Activated CD4-positive, alpha-beta T cell treated with anti-CD3 and anti-CD28 coated beads for 36 hours (primary cell): ENCODE measurements around the gene OAS2. TPM values are rescaled to one million over a fixed set of nuclear protein-coding genes. Genes with fewer than 3 reads are reported as not detected.
A peak's percentile ranks its signal among the peaks of the same experiment; 100 is the strongest.
"Not testable (repeated sequence)": the region's sequence is repeated elsewhere in the genome, so short reads cannot be mapped to it uniquely, and the experiment has no call there.

Source experiments
- ATAC-seq: fragments of 200-7000 bp; cut with Tn5 transposase; one replicate; pipeline ENCODE4 v1.10.0; 2021; ENCODE audit warnings: mild to moderate bottlenecking, moderate library complexity
- CTCF ChIA-PET: fragments of 350-600 bp; sonication (Branson Sonifier 250); formaldehyde crosslinking; loops from one replicate; lab custom pipeline; 2021; ENCODE audit warnings: antibody characterized with exemption; lab: Charles Lee
- POLR2A ChIA-PET: fragments of 350-600 bp; sonication (Branson Sonifier 250); formaldehyde crosslinking; loops from one replicate; lab custom pipeline; 2021; ENCODE audit warnings: antibody characterized with exemption, inconsistent platforms; lab: Charles Lee
- DNase-seq: peaks from one replicate; pipeline ENCODE4 v3.0.0-alpha.2; 2020
- H3K27ac Mint-ChIP-seq: one replicate; pipeline ENCODE4 v1.8.0; 2021; ENCODE audit warnings: mixed read lengths
- H3K27me3 Mint-ChIP-seq: one replicate; pipeline ENCODE4 v1.8.0; 2021; ENCODE audit warnings: mixed read lengths
- H3K36me3 Mint-ChIP-seq: one replicate; pipeline ENCODE4 v1.8.0; 2021; ENCODE audit warnings: low read depth, mixed read lengths
- H3K4me1 Mint-ChIP-seq: one replicate; pipeline ENCODE4 v1.8.0; 2021; ENCODE audit warnings: mixed read lengths
- H3K4me3 Mint-ChIP-seq: one replicate; pipeline ENCODE4 v1.8.0; 2021; ENCODE audit warnings: mild to moderate bottlenecking, moderate library complexity, mixed read lengths
- H3K9me3 Mint-ChIP-seq: one replicate; pipeline ENCODE4 v1.8.0; 2021; ENCODE audit warnings: low read depth, mixed read lengths
- intact Hi-C, 2 experiments: fragments of 100-400 bp; cut with DNase I in 1 of 2; cut with micrococcal nuclease in 1 of 2; formaldehyde crosslinking; loops; one replicate each; pipeline versions ENCODE4 v1.14.2 to v1.15.1; 2022 to 2024; cut with DNase I, micrococcal nuclease
- total RNA-seq, 2 experiments: library from RNA; stranded (reverse); gene quantifications; one replicate each; pipeline ENCODE4 v1.2.3, GENCODE V29; 2021

The OAS2 gene
- total RNA-seq, 2 experiments from 2014 or later = 148 to 278 TPM

DNA sequence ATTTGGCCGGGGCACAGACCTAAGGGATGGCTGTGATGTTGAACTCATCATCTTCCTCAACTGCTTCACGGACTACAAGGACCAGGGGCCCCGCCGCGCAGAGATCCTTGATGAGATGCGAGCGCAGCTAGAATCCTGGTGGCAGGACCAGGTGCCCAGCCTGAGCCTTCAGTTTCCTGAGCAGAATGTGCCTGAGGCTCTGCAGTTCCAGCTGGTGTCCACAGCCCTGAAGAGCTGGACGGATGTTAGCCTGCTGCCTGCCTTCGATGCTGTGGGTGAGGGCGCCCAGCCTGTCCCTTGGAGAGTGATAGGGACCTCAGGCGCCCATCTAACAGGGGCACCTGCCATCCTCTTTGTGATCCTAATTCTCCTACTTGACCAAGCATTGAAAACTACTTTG lies 27.6 kb upstream of the OAS2 start:
- no peaks in the 10 kb centered on the region for H3K27me3 Mint-ChIP-seq
- intact Hi-C loops = no loop called here
- no peak overlapping the region for H3K27ac Mint-ChIP-seq
- no peak overlapping the region for H3K4me3 Mint-ChIP-seq
- peaks cover 7% of the 10 kb centered on the region for H3K9me3 Mint-ChIP-seq
- POLR2A ChIA-PET = interaction anchor here (0.5 kb wide), 1 partner anchor 518 kb away, joined by 4 read pairs; no protein-coding TSS in a partner anchor
- CTCF ChIA-PET = interaction anchor here (1.2 kb wide), 1 partner anchor 27 kb away, joined by 3 read pairs; the partner anchor contains the start of gene OAS2
- H3K36me3 Mint-ChIP-seq = peaks cover 52% of the 10 kb centered on the region
- ATAC-seq = no peak
- no peak for DNase-seq
- no peaks in the 10 kb centered on the region for H3K4me1 Mint-ChIP-seq

DNA sequence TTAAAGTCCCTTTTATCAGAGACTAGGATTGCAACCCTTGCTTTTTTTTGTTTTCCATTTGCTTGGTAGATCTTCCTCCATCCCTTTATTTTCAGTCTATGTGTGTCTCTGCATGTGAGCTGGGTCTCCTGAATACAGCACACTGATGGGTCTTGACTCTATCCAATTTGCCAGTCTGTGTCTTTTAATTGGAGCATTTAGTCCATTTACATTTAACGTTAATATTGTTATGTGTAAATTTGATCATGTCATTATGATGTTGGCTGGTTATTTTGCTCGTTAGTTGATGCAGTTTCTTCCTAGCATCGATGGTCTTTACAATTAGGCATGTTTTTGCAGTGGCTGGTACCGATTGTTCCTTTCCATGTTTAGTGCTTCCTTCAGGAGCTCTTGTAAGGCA lies 21.2 kb upstream of the OAS2 start:
- intact Hi-C loops, H3K27me3 Mint-ChIP-seq, H3K27ac Mint-ChIP-seq, CTCF ChIA-PET, DNase-seq, POLR2A ChIA-PET, H3K4me3 Mint-ChIP-seq, ATAC-seq: not testable (repeated sequence)
- Mint-ChIP-seq H3K9me3 (peaks cover 14% of the 10 kb centered on the region), H3K4me1 (peaks cover 11% of the 10 kb centered on the region), H3K36me3 (peaks cover 65% of the 10 kb centered on the region)

DNA sequence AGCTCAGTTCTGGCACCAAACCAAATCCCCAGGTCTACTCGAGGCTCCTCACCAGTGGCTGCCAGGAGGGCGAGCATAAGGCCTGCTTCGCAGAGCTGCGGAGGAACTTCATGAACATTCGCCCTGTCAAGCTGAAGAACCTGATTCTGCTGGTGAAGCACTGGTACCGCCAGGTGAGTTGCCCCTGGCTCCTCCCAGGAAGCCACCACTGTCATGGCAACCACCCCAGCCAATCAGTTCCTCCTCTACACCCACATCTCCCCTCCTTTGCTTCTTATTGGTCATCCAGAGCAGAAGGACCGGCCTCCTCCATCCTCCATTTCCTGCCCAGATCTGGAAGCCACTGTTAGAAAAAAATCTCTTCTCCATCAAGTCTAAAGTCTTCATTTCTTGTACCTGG lies 17.2 kb upstream of the OAS2 start:
- no peak overlapping the region for H3K4me3 Mint-ChIP-seq
- ATAC-seq (peak; percentile 76), DNase-seq (peak; percentile 34)
- peaks cover 63% of the 10 kb centered on the region for H3K36me3 Mint-ChIP-seq
- H3K4me1 Mint-ChIP-seq = peaks cover 11% of the 10 kb centered on the region
- intact Hi-C loops = no loop called here
- no peaks in the 10 kb centered on the region for H3K27me3 Mint-ChIP-seq
- no peak overlapping the region for H3K27ac Mint-ChIP-seq
- H3K9me3 Mint-ChIP-seq = peaks cover 7% of the 10 kb centered on the region
- ChIA-PET CTCF (interaction anchor here (1.3 kb wide), 1 partner anchor 32 kb away, joined by 6 read pairs; no protein-coding TSS in a partner anchor), POLR2A (interaction anchor here (0.6 kb wide), 1 partner anchor 140 kb away, joined by 4 read pairs; no protein-coding TSS in a partner anchor)

DNA sequence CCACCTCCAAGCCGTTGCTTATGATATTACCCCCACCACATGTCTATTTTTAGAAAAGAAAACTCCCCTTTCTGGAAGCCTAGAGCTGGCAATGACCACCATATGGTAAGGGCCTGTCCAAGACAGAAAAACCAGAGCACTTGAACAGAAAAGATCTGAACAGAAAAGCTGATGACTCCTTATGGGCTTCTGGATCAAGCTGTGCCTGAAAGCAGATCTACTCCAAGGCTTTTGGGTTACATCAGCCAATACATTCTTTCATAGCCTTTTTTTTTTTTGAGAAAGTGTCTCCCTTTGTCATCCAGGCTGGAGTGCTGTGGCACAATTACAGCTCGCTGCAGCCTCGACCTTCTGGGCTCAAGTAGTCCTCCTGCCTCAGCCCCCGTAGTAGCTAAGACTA lies 16.8 kb upstream of the OAS2 start:
- H3K4me3 Mint-ChIP-seq = no peak overlapping the region
- ATAC-seq (no peak), DNase-seq (no peak)
- H3K4me1 Mint-ChIP-seq = peaks cover 8% of the 10 kb centered on the region
- no peak overlapping the region for H3K27ac Mint-ChIP-seq
- peaks cover 62% of the 10 kb centered on the region for H3K36me3 Mint-ChIP-seq
- peaks cover 7% of the 10 kb centered on the region for H3K9me3 Mint-ChIP-seq
- intact Hi-C loops = no loop called here
- H3K27me3 Mint-ChIP-seq = no peaks in the 10 kb centered on the region
- ChIA-PET CTCF (interaction anchor here (0.6 to 1.3 kb wide), 2 partner anchors 31 to 49 kb away, joined by 3 to 6 read pairs; no protein-coding TSS in a partner anchor), POLR2A (interaction anchor here (0.6 kb wide), 1 partner anchor 139 kb away, joined by 4 read pairs; no protein-coding TSS in a partner anchor)

DNA sequence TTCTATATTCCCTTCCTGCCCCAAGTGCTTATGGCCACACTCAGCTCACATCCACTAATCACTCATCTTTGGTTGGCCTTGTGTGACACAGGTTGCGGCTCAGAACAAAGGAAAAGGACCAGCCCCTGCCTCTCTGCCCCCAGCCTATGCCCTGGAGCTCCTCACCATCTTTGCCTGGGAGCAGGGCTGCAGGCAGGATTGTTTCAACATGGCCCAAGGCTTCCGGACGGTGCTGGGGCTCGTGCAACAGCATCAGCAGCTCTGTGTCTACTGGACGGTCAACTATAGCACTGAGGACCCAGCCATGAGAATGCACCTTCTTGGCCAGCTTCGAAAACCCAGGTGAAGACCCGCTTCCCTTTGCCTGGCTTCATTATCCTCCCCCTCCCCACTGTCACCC lies 15.8 kb upstream of the OAS2 start:
- intact Hi-C loops = no loop called here
- H3K9me3 Mint-ChIP-seq = peaks cover 7% of the 10 kb centered on the region
- H3K4me1 Mint-ChIP-seq = peaks cover 8% of the 10 kb centered on the region
- peaks cover 51% of the 10 kb centered on the region for H3K36me3 Mint-ChIP-seq
- POLR2A ChIA-PET = interaction anchor here (0.7 kb wide), 1 partner anchor 15 kb away, joined by 3 read pairs; the partner anchor contains the start of gene OAS2
- no peak for DNase-seq
- H3K4me3 Mint-ChIP-seq = no peak overlapping the region
- ATAC-seq = no peak
- CTCF ChIA-PET = no interaction called here
- no peaks in the 10 kb centered on the region for H3K27me3 Mint-ChIP-seq
- H3K27ac Mint-ChIP-seq = no peak overlapping the region

DNA sequence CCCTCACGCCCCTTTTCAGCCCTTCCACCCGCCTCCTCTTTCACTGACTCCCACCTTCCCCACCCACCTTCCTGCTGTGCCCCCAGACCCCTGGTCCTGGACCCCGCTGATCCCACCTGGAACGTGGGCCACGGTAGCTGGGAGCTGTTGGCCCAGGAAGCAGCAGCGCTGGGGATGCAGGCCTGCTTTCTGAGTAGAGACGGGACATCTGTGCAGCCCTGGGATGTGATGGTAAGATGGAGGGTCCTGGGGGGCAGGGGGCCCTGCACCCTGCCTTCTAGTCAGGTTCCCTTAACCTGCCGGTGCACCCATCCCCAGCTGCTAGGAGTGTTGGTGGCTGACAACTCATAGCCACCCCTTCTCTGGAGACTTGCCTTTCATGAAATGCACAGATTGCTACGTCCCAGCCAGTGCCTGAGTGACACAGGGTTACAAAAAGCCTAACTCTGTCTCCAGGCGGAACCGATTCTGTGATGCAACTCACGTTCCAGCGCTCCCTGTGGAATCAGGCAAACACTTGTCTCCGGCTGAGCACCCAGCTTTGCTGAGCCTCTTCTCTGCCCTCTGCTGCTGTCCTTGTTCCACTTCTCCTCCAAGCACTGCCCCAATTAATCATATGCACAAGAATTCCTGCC lies 15.0 kb upstream of the OAS2 start:
- Mint-ChIP-seq H3K36me3 (peaks cover 49% of the 10 kb centered on the region), H3K27ac (no peak overlapping the region), H3K27me3 (no peaks in the 10 kb centered on the region), H3K9me3 (peaks cover 3% of the 10 kb centered on the region), H3K4me3 (no peak overlapping the region), H3K4me1 (peaks cover 8% of the 10 kb centered on the region)
- POLR2A ChIA-PET = no interaction called here
- intact Hi-C loops = no loop called here
- no peak for DNase-seq
- no peak for ATAC-seq
- CTCF ChIA-PET = interaction anchor here (0.6 kb wide), 2 partner anchors 29 to 206 kb away, joined by 3 read pairs; no protein-coding TSS in a partner anchor

DNA sequence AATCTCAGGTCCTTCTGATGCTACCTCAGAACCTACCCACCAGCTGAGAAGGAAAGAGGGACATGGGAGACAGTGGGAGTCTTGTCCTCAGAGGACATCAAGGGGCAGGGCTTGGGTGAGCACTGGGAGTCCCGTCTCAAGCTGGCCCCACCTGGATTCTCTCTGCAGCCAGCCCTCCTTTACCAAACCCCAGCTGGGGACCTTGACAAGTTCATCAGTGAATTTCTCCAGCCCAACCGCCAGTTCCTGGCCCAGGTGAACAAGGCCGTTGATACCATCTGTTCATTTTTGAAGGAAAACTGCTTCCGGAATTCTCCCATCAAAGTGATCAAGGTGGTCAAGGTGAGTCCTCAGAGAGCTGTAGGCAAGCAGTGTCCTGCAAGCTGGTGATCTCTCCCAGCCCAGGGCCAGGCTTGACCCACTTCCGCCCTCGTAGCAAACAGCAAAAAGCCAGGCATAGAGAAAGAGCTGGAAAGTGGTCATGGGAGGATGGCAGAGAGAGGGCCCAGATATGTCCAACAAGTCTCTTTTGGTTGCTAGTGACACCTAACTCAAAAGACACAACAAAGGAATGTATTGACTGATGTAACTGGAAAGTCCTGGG lies 14.2 kb upstream of the OAS2 start:
- Mint-ChIP-seq H3K9me3 (peaks cover 3% of the 10 kb centered on the region), H3K36me3 (peaks cover 45% of the 10 kb centered on the region), H3K27me3 (no peaks in the 10 kb centered on the region), H3K27ac (no peak overlapping the region), H3K4me3 (no peak overlapping the region), H3K4me1 (peaks cover 8% of the 10 kb centered on the region)
- intact Hi-C loops = no loop called here
- CTCF ChIA-PET = interaction anchor here (0.9 kb wide), 1 partner anchor 36 kb away, joined by 3 read pairs; no protein-coding TSS in a partner anchor
- POLR2A ChIA-PET = no interaction called here
- DNase-seq (no peak), ATAC-seq (no peak)

DNA sequence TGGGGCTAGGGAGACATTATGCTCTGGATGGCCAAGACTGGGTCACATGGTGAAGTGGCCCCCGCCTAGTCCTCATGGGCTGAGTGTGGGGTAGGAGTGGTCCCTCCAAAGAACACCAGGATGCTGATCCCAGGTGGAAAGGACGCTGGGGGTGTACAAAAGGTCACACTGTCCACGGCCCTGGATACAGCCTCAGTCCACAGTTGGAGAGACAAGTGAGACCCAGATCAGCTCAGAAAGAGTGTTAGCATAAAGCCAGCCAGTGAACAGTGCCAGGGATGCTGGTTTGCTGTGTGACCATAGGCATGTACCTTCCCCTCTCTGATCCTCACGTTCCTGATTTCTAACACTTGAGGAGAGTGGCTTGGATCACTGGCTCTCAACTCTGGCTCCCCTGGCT lies 13.4 kb upstream of the OAS2 start:
- Mint-ChIP-seq H3K4me1 (peaks cover 1% of the 10 kb centered on the region), H3K27ac (no peak overlapping the region), H3K27me3 (no peaks in the 10 kb centered on the region), H3K4me3 (no peak overlapping the region), H3K9me3 (no peaks in the 10 kb centered on the region), H3K36me3 (peaks cover 42% of the 10 kb centered on the region)
- CTCF ChIA-PET = interaction anchor here (0.9 kb wide), 1 partner anchor 37 kb away, joined by 3 read pairs; no protein-coding TSS in a partner anchor
- POLR2A ChIA-PET = no interaction called here
- DNase-seq (no peak), ATAC-seq (no peak)
- intact Hi-C loops = no loop called here

DNA sequence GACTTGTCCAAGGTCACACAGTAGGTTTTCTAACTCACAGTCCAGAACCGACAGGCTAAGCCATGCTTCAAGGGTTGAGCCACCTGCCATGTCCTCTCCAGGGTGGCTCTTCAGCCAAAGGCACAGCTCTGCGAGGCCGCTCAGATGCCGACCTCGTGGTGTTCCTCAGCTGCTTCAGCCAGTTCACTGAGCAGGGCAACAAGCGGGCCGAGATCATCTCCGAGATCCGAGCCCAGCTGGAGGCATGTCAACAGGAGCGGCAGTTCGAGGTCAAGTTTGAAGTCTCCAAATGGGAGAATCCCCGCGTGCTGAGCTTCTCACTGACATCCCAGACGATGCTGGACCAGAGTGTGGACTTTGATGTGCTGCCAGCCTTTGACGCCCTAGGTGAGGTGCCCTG lies 12.7 kb upstream of the OAS2 start:
- no peak overlapping the region for H3K4me3 Mint-ChIP-seq
- intact Hi-C loops = no loop called here
- H3K4me1 Mint-ChIP-seq = no peaks in the 10 kb centered on the region
- ChIA-PET POLR2A (no interaction called here), CTCF (no interaction called here)
- DNase-seq (no peak), ATAC-seq (no peak)
- peaks cover 46% of the 10 kb centered on the region for H3K36me3 Mint-ChIP-seq
- H3K27me3 Mint-ChIP-seq = no peaks in the 10 kb centered on the region
- no peaks in the 10 kb centered on the region for H3K9me3 Mint-ChIP-seq
- no peak overlapping the region for H3K27ac Mint-ChIP-seq

DNA sequence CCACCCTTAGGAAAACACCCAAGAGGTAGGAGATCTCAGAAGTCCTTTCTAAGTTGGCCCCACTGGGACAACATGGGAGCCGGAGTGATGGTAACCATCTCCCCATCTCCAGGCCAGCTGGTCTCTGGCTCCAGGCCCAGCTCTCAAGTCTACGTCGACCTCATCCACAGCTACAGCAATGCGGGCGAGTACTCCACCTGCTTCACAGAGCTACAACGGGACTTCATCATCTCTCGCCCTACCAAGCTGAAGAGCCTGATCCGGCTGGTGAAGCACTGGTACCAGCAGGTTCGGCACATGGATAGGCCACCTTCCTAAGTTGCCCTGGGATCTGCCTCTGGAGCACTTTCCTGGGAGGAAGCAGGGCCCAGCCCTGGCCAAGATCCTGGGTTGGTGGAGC lies 11.0 kb upstream of the OAS2 start:
- Mint-ChIP-seq H3K27me3 (no peaks in the 10 kb centered on the region), H3K9me3 (no peaks in the 10 kb centered on the region), H3K36me3 (peaks cover 34% of the 10 kb centered on the region), H3K4me1 (no peaks in the 10 kb centered on the region), H3K27ac (peak overlapping the region; percentile 33), H3K4me3 (no peak overlapping the region)
- intact Hi-C loops = no loop called here
- CTCF ChIA-PET = no interaction called here
- POLR2A ChIA-PET = no interaction called here
- ATAC-seq (no peak), DNase-seq (no peak)

DNA sequence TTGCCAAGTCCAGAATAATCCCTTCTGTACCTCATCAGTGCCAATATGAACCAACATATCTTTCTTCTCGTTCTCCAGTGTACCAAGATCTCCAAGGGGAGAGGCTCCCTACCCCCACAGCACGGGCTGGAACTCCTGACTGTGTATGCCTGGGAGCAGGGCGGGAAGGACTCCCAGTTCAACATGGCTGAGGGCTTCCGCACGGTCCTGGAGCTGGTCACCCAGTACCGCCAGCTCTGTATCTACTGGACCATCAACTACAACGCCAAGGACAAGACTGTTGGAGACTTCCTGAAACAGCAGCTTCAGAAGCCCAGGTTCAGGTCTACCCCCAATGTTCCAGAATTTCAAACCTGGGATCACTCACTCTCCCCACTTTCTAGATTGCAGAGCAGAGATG lies 10.5 kb upstream of the OAS2 start:
- Mint-ChIP-seq H3K4me3 (no peak overlapping the region), H3K4me1 (no peaks in the 10 kb centered on the region), H3K9me3 (no peaks in the 10 kb centered on the region), H3K27ac (no peak overlapping the region), H3K27me3 (no peaks in the 10 kb centered on the region), H3K36me3 (peaks cover 31% of the 10 kb centered on the region)
- CTCF ChIA-PET = no interaction called here
- DNase-seq (no peak), ATAC-seq (no peak)
- intact Hi-C loops = no loop called here
- POLR2A ChIA-PET = no interaction called here
